NCI-H226 (cell line): ENCODE measurements around the gene ISM2.

Experiments
- DNase-seq: peaks from one replicate; pipeline ENCODE4 v3.0.0-alpha.2; 2015

The ISM2 gene

DNA sequence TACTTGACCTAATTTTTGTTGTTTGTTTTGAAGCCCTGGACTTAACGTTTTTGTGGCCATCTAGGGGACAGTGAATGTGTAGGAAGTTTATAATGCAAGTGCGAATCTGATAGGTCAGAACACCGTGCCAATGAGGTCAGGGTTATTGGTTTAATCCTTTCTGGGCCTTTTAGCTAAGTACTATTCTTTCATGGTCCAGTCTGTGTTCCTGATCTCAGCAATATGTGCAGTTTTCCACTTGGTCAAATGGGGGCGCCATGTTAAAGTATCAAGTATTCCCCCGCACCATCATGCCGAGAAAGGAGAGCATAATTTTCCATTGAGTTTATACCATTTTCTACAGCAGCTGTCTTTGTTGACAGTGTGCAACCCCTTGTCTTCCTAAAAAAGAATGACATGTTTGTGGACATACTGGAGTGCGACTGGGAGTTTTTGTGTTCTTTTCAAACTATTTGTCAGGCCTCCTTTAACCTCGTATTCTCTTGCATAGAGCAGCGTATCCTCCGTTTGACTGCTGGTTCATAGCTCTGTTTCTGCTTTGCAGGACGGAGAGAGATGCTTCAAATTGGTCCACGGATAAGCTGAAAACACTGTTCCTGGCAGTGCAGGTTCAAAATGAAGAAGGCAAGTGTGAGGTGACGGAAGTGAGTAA is 39.4 kb downstream of the ISM2 start:
- DNase-seq: peak; percentile 20

- peak; percentile 49 for DNase-seq
Observed at GRCh38 chr14:77458249-77458950, 40.2 kb downstream of the ISM2 start.

DNA sequence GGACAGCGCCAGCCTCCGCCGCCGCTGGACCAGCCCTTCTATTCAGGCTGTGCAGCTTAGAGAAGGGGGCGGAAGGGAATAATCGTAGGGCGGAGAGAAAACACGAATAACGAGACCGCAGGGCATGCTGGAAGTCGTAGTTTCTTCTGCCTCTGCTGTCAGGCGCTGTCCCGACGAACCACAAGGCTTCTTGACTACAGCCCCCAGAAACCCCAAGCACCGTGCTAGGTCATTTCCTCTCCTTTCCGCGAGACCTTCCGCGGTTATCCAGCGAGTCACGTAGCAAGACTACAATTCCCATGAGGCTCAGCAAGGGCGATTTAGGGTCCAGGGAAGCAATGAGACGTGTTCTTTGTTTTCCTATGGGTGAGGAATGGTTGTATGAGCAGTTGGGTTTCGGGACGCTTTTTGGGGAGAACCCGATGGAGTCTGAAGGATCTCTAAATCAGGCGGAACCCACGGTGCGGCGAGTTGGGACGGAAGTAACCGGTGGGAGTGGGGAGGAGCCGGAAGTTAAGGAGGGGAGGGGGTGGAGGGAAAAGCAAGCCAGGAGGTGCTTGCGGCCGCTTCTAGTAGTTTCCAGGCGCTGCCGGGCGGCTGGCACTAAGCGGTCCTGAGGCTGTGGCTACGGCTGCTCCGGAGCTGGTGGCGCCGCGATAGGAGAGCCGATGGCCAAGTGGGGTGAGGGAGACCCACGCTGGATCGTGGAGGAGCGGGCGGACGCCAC is 40.9 kb downstream of the ISM2 start, which contains the start of the genes AHSA1 and VIPAS39:
TSS of gene AHSA1 (plus strand) at position 572 of the 727 bp plus-strand sequence. CDS start at position 669, 97 bp downstream.
TSS of gene VIPAS39 (minus strand) at position 80 of the 727 bp plus-strand sequence. CDS start 3,499 bp downstream, outside the sequence.
- peak; percentile 99 for DNase-seq

DNA sequence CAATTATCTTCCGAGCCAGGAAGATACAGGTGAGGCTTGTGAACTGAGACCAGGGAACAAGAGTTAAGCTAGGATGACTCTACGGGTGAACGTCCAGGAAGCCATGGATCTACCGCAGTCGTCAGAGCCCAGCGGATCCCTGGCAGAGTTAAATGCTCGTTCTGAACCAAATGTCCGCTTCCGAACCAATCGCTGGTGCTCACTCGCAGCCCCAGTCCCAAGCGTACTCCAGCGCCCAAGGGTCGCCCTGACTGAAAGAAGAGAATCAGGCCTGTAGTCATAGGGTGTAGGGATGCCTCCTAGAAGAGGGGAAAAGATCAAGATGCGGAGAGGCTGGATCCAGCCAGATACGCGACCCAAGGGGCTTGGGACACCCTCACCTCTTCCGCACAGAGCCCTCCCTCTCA is 41.5 kb downstream of the ISM2 start:
- no peak for DNase-seq

DNA sequence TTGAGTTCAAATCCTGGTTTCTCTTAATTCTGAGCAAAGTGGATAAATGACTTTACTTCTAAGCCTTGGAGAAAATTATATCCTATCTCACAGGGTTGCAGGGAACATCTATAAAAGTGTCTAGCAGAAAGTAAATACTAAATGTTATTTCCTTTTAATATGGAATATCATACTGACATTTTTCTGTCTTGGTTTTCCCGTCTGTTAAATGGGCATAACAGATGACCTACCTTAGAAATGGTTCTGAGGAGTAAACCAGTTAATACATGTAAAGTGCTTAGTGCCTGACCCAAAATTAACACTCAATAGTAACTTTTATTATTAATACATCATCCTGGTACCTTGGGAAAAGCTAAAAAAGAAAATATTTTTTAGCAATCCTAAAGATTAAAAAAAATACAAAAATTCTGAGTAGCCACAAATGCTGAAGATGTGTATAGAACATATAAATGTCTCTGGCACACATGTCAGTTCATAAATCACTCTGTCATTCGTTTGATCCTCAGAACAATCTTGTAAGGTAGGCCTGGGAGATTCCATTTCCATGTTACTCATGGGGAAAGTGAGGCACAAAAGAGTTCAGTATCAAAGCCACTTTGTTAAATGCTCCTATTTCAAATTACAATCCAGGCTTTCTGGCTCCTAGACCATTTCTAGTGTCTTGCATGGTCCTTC is 42.5 kb downstream of the ISM2 start:
- no peak for DNase-seq

DNA sequence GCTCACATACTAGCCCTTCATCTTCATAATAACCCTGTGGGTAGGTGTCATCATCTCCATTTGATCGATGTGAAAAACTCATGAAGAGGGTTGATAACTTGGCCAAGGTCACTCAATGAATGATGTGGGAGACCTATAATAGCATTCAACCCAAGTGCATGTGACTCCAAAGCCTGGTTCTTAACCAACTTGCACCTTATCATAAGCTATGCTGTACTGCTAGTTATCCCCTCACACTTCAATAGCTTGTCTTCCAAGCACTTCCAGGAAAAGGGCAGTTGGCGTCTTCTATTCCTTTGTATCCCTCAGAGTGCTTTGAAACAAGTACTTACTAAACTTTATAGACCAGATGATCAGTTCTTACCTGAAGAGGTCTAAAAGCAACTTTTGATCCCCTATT is 56.4 kb downstream of the ISM2 start:
- DNase-seq: no peak

DNA sequence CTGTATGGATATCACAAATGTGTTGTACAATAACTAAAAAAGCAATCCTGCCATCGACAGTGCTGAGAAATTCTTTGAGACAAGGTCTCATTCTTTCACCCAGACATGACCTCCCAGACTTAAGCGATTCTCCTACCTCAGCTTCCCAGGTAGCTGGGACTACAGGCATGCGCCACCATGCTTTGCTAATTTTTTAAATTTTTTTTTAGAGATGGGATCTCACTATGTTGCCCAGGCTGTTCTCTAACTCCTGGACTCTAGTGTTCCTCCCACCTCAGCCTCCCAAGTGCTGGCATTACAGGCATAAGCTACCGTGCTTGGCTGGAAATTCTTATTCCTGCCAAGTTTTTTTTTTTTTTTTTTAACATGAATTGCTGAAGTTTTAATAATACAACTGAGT is 58.8 kb downstream of the ISM2 start:
- DNase-seq: no peak

DNA sequence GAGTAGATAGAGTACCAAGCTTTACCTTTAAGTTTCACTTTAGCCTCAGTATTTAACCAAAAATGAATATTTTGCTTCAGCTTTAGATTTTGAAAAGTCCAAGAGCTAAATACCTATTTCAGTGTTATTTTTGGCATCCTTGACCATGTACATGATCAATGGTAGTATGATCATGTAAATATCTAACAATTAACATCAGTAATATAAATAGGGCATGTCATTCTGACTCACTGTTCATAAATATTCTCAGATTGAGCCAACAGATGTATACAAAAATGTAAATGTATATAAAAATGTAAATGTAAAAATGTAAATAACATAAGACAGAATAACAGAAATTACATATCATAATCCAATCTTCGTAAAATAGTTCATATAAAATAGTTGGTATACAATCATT is 60.0 kb downstream of the ISM2 start:
- DNase-seq: no peak

DNA sequence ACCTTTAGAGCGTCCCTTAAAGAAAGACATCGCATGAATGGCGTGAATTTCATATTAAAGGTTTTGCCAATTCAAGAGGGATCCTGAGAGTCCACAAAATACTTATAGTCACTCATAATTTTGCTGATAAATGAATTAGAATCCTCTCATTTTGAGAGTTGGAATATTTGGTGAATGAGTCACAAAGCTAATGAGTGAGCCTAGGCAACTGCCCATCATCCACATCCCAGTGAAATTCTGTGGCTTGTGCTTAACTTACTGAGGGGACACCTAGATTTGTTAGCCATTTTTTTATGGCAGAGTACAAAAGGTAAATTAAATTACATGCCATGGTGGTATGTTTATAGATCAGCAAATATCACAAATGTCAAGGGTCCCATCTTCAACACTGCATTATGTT is 62.6 kb downstream of the ISM2 start:
- no peak for DNase-seq

GRCh38 chr14:77426396-77426795 is 72.2 kb downstream of the ISM2 start:
- no peak for DNase-seq

DNA sequence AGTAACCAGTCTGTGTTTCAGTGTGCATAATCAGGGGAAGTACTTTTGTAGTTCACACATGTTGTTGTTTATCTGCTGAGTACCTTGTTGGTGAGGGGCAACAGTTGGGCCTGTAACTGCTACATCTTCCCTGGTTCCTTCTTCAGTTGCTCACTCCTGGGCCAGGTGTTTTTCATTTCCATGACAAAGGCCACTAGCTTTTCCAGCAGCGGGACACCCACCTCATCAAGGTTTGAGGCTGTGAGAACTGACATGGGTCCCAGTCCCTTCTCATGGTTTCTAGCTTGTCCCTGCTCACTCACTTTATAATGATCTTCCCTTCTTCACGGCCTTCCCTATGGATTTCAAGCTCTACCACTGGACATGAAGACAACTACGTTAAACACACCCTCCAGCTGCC is 73.8 kb downstream of the ISM2 start:
- DNase-seq: no peak
